NCI-H128 (cell line): ENCODE measurements around the gene TMF1.
A peak's percentile ranks its signal among the peaks of the same experiment; 100 is the strongest.

Experiments used
- DNase-seq: peaks from one replicate; lab custom pipeline; 2025; ENCODE audit not compliant: unreplicated experiment; lab: John Stamatoyannopoulos, UW

The TMF1 gene, protein sequence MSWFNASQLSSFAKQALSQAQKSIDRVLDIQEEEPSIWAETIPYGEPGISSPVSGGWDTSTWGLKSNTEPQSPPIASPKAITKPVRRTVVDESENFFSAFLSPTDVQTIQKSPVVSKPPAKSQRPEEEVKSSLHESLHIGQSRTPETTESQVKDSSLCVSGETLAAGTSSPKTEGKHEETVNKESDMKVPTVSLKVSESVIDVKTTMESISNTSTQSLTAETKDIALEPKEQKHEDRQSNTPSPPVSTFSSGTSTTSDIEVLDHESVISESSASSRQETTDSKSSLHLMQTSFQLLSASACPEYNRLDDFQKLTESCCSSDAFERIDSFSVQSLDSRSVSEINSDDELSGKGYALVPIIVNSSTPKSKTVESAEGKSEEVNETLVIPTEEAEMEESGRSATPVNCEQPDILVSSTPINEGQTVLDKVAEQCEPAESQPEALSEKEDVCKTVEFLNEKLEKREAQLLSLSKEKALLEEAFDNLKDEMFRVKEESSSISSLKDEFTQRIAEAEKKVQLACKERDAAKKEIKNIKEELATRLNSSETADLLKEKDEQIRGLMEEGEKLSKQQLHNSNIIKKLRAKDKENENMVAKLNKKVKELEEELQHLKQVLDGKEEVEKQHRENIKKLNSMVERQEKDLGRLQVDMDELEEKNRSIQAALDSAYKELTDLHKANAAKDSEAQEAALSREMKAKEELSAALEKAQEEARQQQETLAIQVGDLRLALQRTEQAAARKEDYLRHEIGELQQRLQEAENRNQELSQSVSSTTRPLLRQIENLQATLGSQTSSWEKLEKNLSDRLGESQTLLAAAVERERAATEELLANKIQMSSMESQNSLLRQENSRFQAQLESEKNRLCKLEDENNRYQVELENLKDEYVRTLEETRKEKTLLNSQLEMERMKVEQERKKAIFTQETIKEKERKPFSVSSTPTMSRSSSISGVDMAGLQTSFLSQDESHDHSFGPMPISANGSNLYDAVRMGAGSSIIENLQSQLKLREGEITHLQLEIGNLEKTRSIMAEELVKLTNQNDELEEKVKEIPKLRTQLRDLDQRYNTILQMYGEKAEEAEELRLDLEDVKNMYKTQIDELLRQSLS

DNA sequence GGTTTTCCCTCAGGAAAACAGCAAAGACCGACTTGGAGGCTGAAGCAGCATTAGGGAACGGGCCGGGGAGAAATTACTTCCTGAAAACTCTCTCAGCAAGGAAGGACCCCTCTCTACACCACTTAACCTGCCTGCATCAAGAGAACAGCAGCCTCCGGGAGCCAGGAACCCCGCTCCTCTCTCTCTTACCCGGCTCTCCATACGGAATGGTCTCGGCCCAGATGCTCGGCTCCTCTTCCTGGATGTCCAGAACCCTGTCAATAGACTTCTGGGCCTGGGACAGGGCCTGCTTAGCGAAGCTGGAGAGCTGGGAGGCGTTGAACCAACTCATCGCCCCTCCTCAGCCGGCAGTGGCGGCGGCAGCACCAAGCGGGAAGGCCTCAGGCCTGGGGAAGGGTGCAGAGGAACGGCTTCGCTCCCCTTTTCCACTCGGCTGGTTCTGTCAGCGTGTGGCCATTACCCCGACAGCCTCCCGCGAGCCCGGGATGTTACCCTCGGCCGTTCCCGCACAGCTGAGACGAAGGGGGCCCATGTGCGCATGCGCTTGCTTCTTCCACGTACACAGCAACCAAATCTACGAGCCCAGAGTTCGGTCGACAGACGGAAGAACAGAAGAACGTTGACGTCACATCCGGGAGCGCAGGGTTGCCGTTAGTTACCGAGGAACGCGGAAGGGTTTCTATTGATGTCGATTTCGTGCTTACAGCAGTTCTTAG is at the start of gene TMF1:
Gene TMF1 (minus strand): TSS at position 578 of the 716 bp plus-strand sequence. CDS start 247 bp downstream, at position 331.
- no peak for DNase-seq

DNA sequence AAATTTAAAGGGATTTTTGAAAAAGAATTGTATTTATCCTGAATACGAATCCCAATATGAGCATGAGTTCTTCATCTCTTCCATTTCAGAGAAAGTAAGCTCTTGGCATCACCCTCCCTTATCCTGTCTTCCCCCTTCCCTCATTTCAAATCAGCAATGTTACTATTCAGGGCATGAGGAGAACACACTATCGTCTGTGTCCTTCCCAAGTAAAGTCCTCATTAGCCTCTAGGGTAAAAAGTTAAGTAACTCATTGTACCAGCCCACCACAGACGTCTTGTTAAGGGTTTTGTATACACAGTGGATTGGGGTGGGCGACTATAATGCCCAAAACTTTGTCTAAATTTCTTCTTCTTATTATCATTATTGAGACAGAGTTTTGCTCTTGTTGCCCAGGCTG is 47.4 kb upstream of the TMF1 start:
- DNase-seq: no peak

DNA sequence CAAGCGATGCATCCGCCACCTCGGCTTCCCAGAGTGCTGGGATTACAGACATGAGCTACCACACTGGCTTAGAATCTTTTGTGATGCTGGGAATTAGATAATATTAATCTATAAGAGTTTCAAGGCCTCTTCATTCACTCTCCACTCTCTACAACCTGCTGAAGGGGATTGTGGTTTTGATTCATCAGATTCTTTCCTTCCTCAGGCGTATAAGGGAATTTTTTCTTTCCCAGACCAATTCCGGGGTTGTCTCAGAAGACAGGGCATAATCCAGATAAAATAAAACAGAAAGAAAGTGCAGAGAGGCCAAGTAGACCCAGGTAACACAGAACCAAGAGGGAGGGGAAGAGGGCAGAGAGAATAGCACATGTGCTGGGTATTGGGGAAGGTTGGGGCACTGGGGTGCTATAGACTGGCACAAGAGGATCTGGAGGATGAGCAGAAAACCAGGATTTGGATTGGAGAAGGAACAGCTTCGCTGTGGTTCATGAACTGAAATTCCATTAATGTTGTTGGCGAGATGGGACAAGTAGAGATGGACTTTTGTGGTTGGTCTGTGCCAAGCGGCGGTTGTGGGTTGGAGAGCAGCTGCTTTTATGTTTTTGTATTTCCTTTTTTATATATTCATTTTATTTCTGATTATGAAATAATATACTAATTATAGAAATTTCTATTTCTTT is 45.4 kb upstream of the TMF1 start:
- DNase-seq: no peak

DNA sequence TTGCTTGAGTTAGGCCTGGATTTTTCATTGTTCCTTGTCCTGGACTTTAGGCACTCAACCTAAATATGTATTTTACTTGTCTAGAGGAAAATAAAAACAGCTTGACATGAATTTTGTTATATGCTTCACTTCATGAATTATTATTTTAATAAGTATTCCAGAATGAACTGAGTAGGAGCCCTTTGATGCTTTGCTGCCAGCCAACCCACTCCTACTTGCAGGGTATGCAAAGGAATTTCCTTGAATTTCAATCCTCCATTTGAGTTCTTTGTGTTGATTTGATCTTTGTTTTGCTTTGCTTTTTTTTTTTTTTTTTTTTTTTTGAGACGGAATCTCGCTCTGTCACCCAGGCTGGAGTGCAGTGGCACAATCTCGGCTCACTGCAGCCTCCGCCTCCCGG is 44.2 kb upstream of the TMF1 start:
- no peak for DNase-seq

DNA sequence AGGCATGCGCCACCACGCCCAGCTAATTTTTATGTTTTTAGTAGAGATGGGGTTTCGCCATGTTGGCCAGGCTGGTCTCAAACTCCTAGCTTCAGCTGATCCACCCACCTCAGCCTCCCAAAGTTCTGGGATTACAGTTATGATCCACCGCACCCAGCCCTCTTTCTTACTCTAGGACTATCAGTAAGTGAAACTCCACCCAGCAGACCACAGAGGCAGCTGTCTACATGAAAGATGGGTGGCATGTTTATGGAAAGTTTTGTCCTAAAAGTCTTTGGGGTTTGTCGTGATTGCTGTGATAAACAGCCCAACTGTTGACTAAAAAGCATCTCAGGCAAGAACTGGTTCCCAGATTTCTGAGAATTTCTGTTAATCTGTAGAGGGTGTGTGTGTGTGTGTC is 43.5 kb upstream of the TMF1 start:
- no peak for DNase-seq

DNA sequence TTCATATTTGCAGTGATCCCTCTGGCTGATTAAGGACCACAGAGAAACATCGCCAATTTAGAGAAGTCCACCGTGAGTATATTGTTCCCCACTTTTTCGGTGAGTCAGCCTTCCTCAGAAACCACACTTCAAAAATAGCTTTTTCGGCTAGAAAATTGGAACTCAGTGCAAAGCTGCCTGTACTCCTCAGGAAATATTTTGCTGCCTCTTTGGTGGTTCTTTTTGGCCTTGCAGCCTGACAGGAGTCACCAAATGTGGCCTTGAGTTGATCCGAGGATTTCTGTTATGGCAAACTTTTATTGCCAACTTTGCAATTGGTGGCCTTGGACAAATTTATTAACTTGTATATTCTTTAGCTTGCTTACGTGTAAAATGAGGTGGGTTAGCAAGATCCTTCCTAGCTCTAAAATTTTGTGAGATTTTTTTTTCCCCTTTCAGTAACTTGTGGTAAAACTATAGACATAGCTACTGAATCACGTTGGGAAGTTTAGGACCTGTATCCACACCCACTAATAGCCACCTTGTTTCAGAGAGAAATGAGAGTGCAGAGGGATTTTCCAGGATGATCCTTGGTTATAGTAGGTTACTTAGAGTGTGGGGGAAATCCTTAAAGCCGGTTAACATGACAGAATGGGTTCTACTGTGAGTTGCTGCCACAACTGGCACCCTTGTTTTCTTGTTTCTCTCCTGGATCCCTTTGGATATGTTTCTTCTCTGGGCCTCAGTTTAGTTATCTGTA is 42.5 kb upstream of the TMF1 start:
- no peak for DNase-seq

DNA sequence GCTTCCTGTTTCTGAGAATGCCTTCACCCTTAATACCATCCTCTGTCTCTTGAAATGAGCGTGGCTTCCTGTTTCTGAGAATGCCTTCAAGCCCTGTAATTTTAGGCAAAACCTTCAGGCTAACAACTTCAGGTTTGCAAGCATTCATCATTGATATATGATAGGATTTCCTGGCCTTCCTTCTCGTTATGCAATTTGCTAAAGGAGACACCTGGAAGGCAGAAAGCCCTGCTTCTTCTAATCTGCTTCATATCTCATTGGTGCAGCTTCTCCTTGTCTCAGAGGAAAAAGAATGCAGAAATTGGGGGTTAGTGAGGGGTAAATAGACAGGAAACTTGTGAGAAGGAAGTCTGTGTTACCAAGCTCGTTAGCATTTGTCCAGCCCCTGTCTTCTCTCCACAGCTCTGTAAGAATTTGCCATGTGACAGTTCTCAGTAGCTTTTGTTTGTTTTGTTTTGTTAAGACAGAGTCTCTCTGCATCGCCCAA is 39.9 kb upstream of the TMF1 start:
- no peak for DNase-seq

DNA sequence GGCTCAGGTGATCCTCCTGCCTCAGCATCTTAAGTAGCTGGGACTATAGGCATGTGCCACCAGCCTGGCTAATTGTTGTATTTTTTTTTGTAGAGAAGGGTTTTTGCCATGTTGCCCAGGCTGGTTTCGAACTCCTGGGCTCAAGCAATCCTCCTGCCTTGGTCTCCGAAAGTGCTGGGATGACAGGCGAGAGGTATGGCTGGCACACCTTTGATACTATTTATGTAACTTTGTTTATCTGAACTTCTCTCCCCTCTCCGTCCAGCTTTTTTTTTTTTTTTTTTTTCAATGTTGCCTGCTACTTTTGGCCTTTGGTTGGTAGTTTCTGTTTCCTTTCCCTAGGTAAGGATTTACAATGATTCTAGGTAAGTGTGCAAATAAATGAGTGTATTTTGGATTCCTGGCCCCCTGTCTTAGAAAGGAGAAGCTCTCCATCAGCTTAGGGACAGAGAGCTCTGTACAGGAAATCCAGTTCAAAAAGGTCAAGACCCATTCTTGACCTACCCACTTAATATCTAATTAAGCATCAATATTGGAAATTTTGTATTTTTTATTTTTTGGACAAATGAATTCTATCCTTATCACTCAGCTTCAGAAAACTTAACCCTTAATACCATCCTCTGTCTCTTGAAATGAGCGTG is 39.4 kb upstream of the TMF1 start:
- DNase-seq: no peak

DNA sequence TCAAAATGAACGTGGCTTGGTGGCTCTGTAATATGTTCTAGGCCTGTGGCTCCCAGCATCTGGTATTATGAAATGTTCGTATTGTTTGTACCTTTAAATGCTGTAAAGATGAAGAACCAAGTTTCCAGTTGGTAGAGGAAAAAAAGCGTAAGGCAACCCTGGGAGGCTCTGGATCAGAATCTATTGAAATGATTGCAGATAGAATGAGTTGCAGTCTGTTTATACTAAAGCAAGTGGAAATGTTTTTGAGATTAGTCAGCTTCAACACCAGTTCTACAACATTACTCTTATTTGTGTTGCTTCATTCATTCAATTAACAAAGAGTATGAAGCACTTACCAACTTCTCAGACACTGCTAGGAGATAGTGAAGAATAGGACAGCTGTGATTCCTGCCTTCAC is 37.9 kb upstream of the TMF1 start:
- no peak for DNase-seq

DNA sequence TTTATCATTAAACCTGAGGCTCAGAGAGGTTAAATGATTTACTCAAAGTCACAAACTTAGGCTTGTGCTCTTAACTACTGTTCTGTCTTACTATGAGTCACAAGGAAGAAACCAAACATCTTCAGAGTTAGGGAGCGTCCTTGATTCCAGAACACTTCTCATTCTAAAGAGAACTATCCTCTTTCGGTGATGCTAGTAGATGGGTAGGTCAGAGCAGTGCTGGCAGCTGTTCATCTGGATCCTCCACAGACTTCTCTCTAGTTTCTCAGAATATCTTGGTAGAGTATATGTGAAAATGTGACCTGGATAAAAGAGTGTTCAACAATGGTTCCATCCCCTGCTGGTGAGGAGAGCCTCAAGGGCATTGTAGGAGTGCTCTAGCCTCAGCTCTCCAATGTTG is 35.9 kb upstream of the TMF1 start:
- no peak for DNase-seq

DNA sequence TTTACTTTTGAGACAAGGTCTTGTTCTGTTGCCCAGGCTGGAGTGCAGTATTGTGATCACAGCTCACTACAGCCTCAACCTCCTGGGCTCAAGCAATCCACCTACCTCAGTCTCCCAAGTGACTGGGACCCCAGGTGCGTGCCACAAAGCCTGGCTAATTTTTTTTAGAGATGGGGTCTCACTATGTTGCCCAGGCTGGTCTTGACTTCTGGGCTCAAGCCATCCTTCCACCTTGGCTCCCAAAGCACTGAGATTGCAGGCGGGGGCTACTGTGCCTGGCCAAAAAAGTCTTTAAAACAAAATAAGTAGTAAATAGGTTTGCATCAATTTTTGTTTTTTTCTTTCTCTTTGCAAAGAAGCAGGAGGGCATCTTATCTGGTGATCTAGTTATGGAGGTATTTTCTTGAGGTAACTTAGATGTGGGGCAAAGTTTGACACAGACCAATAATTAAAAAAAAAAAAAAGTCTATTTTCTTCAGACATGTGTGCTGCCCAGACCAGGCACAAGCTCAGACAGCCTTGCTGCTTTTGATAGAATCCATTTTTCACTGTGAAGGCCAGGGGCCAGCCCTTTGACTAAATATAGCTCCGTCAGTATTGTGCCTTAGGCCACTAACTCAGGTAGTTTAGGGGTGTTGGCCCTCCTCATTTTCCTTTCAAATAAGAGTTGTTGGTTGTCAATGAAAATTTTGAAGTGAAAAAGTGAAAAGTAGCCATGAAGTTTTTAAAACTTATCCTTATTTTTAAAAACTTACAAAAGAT is 35.1 kb upstream of the TMF1 start:
- no peak for DNase-seq

DNA sequence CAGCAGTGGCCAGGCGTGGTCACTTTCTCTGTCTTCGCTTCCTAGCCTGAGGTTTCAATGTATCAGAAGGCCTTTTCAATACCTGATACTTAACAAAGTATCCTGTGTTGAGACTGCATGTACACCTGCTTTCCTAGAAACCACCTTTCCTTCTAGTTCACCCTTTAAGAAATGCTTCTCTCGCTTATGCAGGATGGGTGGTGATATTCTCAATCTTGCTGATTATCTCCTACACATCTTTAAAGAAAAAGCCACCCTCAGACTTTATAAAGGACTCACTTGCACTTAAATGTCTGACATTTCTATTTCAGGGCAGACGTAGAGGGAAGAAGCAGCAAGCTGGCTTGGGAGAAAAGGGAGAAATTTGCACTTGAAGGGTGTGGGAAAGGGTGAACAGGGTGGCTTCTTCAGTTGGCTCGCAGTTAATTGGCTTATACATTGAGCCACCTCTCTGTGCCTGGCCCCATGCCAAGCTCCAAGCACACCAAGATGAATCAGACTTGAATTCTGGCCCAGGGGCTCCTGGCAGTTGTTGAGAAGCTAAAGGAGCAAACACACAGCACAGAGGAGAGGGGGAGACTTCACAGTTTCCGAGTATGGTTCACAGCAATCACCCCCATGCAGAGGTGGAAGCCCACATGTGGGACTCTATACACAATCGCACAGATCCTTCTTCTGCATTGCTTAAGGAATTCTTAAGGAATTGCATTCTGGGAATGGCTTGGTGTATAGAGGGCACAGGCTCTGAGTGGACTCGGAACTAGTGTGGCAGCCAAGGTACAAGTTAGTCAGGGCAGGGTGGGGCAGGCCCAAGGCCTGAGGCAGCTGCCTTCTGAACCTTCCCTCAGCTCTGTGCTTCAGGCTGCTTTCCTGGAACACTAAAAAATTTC is 33.9 kb upstream of the TMF1 start:
- DNase-seq: peak; percentile 23

DNA sequence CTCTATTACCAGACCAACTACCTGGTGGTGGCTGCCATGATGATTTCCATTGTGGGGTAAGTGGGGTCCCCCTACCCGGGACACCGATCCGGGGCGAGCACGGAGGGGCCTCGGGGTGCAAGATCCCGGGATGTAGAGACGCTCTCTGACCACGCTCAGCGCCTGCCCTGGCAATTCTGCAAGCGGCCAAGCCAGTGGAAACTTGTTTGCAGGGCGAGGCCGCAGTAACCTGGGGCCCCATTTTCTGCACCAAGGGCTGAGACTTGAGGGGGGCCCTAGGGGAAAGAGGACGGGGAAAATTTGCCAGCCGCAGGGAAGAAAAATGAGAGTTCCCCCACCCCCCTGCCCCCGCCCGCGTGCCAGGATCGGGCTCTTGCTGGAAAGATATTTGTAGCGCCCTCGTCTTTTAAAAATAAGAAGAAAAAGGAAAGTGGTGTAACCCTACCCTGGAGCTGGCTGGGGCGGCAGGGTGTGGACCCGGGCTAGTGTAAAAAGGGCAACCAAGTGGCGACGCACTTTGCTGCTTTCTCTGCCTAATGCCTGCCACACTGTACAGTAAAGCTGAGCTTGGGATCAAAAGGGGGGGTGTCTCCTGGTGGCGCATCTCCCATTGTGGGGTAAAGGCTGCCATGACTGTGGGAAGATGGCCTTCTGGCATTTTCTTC is 33.2 kb upstream of the TMF1 start:
- no peak for DNase-seq

DNA sequence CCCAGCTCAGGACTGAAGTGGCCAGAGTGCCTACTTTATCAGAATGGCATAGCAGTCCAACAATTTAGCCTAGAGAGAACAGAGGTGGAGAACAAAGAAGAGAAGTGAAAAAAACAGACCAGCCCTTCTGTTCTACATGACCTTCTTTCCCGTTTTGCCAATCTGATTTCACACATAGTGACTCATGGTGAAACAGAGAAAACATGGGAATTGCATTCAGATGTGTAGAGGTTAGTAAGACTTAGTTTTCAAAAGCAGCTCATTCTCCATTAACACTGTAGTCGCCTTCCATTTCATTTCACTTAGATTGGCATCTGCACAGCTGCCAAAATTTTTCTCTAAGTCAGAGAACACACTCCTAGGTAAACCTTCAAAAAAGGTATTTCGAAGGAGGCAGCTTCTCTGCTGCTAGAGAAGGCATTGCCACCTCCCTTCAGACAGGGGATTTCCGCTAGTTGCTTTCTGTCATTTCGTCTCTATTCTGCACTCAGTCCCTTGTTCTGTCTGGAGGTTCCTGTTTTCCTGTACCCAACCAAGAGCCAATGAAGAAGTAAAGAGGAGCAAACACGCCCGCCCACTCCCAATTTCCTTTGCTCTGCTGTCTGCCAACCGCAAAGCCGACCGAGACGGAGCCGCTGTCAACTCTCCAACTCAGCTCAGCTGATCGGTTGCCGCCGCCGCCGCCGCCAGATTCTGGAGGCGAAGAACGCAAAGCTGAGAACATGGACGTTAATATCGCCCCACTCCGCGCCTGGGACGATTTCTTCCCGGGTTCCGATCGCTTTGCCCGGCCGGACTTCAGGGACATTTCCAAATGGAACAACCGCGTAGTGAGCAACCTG is 32.4 kb upstream of the TMF1 start, which contains the start of gene ARL6IP5:
Gene ARL6IP5 (plus strand): TSS at position 612 of the 842 bp plus-strand sequence. CDS start 111 bp downstream, at position 723.
- DNase-seq: peak; percentile 55

DNA sequence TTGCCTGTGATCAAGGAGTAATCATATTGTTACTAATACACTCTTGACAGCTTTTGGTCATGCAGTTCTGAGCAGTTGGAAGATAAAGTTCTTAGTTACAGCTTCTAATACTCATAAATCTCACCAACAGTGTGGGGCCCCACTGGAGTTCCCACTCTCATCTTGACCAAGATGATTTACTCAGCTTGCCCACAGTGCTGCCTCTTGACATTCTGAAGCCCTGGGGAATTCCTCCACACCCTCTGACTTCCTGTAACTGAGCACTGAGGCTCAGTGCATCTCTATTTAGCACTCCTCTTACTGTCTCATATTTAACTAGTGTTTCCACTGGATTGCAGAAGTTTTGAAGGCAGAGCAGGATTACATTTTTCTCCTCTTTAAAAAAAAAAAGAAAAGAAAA is 30.7 kb upstream of the TMF1 start:
- no peak for DNase-seq

DNA sequence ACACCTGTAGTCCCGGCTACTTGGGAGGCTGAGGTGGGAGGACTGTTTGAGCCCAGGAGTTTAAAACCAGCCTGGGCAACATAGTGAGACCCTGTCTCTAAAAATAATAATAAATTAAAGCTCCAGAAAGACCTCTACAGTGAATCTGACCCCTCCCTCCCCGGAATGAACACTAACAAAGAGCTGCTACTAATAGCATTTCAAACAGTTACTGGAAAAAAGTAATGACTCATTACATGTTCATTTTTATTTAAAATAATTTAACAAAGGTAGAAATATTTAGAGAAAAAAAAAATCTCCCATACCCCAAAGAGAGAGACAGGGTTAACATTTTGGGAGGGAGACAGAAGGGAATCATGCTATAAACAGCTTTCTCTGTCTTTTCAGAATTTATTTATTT is 30.2 kb upstream of the TMF1 start:
- no peak for DNase-seq
